Measurements from ENCODE around the gene RAB3GAP1.

DNA sequence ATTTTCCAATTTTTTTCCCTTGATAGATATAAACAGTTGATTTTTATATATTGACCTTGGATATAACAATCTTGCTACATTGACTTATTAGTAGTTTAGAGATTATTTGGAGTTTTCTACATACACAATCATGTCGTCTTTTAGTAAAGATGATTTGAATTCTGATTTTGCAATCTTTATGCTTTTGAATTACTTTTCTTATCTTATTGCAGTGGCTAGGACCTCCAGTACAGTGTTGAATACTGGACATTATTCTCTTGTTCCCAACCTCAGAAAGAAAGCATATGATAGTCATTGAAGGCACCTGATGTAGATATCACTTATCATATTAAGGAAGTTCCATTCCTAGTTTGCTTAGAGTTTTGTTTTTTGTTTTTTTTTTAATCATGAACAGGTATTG lies 90.2 kb downstream of the RAB3GAP1 start:
- TF ChIP-seq, protein P1, sequence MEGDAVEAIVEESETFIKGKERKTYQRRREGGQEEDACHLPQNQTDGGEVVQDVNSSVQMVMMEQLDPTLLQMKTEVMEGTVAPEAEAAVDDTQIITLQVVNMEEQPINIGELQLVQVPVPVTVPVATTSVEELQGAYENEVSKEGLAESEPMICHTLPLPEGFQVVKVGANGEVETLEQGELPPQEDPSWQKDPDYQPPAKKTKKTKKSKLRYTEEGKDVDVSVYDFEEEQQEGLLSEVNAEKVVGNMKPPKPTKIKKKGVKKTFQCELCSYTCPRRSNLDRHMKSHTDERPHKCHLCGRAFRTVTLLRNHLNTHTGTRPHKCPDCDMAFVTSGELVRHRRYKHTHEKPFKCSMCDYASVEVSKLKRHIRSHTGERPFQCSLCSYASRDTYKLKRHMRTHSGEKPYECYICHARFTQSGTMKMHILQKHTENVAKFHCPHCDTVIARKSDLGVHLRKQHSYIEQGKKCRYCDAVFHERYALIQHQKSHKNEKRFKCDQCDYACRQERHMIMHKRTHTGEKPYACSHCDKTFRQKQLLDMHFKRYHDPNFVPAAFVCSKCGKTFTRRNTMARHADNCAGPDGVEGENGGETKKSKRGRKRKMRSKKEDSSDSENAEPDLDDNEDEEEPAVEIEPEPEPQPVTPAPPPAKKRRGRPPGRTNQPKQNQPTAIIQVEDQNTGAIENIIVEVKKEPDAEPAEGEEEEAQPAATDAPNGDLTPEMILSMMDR (IDR thresholded peaks at IDR 0.05): no peak
- TF ChIP-seq EZH2 (IDR thresholded peaks at IDR 0.05; ENCODE audit: borderline replicate concordance, insufficient read depth, low read depth, low read length, poor library complexity, severe bottlenecking): no peak
